ENCODE results near the gene VWA3B.
A peak's percentile ranks its signal among the peaks of the same experiment; 100 is the strongest.

Gene VWA3B

GRCh38 chr2:98334439-98335078 lies 247.6 kb downstream of the VWA3B start:
- DNase-seq (ENCODE audit: low read depth in 3 of 3), result no peak

- DNase-seq (ENCODE audit: low read depth in 3 of 3), result no peak
Observed at GRCh38 chr2:98335271-98335670, 248.3 kb downstream of the VWA3B start.

- no peak for DNase-seq (ENCODE audit: low read depth in 3 of 3)
Observed at GRCh38 chr2:98341241-98341640, 254.3 kb downstream of the VWA3B start.

GRCh38 chr2:98343285-98343684 lies 256.3 kb downstream of the VWA3B start:
- no peak for DNase-seq (ENCODE audit: low read depth in 3 of 3)

- peak in 1 of 3 experiments; percentile 12 for DNase-seq (ENCODE audit: low read depth in 3 of 3)
Observed at GRCh38 chr2:98346311-98347236, 259.6 kb downstream of the VWA3B start, which contains the start of gene CNGA3. CNGA3 (plus strand) TSS chr2:98346456; CDS start chr2:98369976, 23,520 bp downstream.

GRCh38 chr2:98347298-98348065 lies 260.5 kb downstream of the VWA3B start:
- no peak for DNase-seq (ENCODE audit: low read depth in 3 of 3)

GRCh38 chr2:98348066-98348561 lies 261.1 kb downstream of the VWA3B start:
- DNase-seq (ENCODE audit: low read depth in 3 of 3), result no peak

- no peak for DNase-seq (ENCODE audit: low read depth in 3 of 3)
Observed at GRCh38 chr2:98350411-98350810, 263.4 kb downstream of the VWA3B start.

GRCh38 chr2:98355881-98356280 lies 268.9 kb downstream of the VWA3B start:
- no peak for DNase-seq (ENCODE audit: low read depth in 3 of 3)

GRCh38 chr2:98356729-98357128 lies 269.8 kb downstream of the VWA3B start:
- DNase-seq (ENCODE audit: low read depth in 3 of 3), result no peak

GRCh38 chr2:98357849-98358248 lies 270.9 kb downstream of the VWA3B start:
- DNase-seq (ENCODE audit: low read depth in 3 of 3), result no peak

GRCh38 chr2:98359986-98360385 lies 273.0 kb downstream of the VWA3B start:
- DNase-seq (ENCODE audit: low read depth in 3 of 3), result no peak
